ENCODE results near the gene EPB41. TPM values are rescaled to one million over a fixed set of nuclear protein-coding genes. Genes with fewer than 3 reads are reported as not detected.

Gene EPB41
- total and polyA plus RNA-seq, 9 of the 15 experiments (the other 6 are each of a cell fraction or from before 2014, with no cell fraction given), result 3.7 to 213 (median 141) TPM

DNA sequence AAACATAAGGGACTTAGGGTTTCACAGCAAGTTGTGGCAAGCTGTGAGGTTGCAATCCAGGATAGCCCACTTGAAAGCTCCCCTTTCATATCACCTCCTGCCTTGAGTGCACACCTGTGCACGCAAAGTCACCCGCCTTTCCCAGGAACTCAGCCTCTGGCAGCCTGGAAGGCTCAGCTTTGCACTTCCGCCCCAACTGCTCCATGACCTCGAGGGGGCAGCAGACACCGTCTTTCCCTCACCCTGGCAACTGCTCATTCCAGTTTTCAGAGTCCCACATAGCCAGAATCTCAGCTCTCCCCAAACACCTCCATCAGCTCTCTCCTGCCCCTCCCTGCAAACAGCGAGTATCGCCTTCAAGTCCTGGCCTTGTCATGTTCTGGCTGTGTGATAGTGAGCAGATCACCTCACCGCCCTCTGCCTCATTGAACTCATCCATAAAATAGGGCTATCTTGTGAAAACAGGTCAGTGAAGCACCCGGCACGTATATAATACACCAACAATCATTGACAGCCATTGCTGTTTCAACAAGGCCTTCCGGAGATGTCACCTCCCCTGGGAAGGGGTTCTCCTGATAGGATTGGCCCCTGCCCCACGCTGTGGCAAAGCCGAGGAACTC, 32.2 kb upstream of the EPB41 start (continued):
- TF ChIP-seq, protein P1, sequence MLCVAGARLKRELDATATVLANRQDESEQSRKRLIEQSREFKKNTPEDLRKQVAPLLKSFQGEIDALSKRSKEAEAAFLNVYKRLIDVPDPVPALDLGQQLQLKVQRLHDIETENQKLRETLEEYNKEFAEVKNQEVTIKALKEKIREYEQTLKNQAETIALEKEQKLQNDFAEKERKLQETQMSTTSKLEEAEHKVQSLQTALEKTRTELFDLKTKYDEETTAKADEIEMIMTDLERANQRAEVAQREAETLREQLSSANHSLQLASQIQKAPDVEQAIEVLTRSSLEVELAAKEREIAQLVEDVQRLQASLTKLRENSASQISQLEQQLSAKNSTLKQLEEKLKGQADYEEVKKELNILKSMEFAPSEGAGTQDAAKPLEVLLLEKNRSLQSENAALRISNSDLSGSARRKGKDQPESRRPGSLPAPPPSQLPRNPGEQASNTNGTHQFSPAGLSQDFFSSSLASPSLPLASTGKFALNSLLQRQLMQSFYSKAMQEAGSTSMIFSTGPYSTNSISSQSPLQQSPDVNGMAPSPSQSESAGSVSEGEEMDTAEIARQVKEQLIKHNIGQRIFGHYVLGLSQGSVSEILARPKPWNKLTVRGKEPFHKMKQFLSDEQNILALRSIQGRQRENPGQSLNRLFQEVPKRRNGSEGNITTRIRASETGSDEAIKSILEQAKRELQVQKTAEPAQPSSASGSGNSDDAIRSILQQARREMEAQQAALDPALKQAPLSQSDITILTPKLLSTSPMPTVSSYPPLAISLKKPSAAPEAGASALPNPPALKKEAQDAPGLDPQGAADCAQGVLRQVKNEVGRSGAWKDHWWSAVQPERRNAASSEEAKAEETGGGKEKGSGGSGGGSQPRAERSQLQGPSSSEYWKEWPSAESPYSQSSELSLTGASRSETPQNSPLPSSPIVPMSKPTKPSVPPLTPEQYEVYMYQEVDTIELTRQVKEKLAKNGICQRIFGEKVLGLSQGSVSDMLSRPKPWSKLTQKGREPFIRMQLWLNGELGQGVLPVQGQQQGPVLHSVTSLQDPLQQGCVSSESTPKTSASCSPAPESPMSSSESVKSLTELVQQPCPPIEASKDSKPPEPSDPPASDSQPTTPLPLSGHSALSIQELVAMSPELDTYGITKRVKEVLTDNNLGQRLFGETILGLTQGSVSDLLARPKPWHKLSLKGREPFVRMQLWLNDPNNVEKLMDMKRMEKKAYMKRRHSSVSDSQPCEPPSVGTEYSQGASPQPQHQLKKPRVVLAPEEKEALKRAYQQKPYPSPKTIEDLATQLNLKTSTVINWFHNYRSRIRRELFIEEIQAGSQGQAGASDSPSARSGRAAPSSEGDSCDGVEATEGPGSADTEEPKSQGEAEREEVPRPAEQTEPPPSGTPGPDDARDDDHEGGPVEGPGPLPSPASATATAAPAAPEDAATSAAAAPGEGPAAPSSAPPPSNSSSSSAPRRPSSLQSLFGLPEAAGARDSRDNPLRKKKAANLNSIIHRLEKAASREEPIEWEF (CRISPR knock-in tag; IDR thresholded peaks at IDR 0.05), result no peak
- TF ChIP-seq CHD2 (IDR thresholded peaks at IDR 0.05; ENCODE audit: low read depth, low read length) (no peak), JUNB (CRISPR knock-in tag; conservative IDR thresholded peaks at IDR 0.05) (no peak), ZNF23 (CRISPR knock-in tag; IDR thresholded peaks at IDR 0.05) (no peak), GATA2 (CRISPR knock-in tag; IDR thresholded peaks at IDR 0.05) (peak; percentile 67), ZFPM2 (CRISPR knock-in tag; IDR thresholded peaks at IDR 0.05) (no peak), NR2C1 (IDR thresholded peaks at IDR 0.05) (peak; percentile 31; the same call in 1 of the 2 replicates), NR2C1 (tag; IDR thresholded peaks at IDR 0.05) (no peak; the same call in 1 of the 2 replicates), SAFB (IDR thresholded peaks at IDR 0.05; ENCODE audit: borderline replicate concordance, low read depth, low read length) (no peak), SIN3B (IDR thresholded peaks at IDR 0.05; ENCODE audit: low read depth) (peak; percentile 16; the same call in 1 of the 2 replicates), TFAM (CRISPR knock-in tag; conservative IDR thresholded peaks at IDR 0.05) (no peak), NR1H2 (CRISPR knock-in tag; IDR thresholded peaks at IDR 0.05) (no peak), ZNF24 (IDR thresholded peaks at IDR 0.05) (peak; percentile 53; the same call in 1 of the 2 replicates), MCM2 (IDR thresholded peaks at IDR 0.05; ENCODE audit: low read depth) (no peak), SMARCA5 (IDR thresholded peaks at IDR 0.05) (peak; percentile 98), ZNF644 (tag; IDR thresholded peaks at IDR 0.05; ENCODE audit: low read depth) (no peak), ZNF76 (CRISPR knock-in tag; IDR thresholded peaks at IDR 0.05; ENCODE audit: borderline replicate concordance) (peak; percentile 79; the same call in 1 of the 2 replicates), CBFA2T2 (conservative IDR thresholded peaks at IDR 0.05) (peak; percentile 87), NCOR1 (IDR thresholded peaks at IDR 0.05) (peak; percentile 83), SETDB1 (IDR thresholded peaks at IDR 0.05; ENCODE audit: low read length) (no peak), MECOM (CRISPR knock-in tag; IDR thresholded peaks at IDR 0.05) (0 out of 2 replicates have a peak, but pooled peaks have one; percentile 43)
- TF ChIP-seq, protein P2, sequence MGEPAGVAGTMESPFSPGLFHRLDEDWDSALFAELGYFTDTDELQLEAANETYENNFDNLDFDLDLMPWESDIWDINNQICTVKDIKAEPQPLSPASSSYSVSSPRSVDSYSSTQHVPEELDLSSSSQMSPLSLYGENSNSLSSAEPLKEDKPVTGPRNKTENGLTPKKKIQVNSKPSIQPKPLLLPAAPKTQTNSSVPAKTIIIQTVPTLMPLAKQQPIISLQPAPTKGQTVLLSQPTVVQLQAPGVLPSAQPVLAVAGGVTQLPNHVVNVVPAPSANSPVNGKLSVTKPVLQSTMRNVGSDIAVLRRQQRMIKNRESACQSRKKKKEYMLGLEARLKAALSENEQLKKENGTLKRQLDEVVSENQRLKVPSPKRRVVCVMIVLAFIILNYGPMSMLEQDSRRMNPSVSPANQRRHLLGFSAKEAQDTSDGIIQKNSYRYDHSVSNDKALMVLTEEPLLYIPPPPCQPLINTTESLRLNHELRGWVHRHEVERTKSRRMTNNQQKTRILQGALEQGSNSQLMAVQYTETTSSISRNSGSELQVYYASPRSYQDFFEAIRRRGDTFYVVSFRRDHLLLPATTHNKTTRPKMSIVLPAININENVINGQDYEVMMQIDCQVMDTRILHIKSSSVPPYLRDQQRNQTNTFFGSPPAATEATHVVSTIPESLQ (CRISPR knock-in tag; IDR thresholded peaks at IDR 0.05), result peak; percentile 89
- TF ChIP-seq, protein P3, sequence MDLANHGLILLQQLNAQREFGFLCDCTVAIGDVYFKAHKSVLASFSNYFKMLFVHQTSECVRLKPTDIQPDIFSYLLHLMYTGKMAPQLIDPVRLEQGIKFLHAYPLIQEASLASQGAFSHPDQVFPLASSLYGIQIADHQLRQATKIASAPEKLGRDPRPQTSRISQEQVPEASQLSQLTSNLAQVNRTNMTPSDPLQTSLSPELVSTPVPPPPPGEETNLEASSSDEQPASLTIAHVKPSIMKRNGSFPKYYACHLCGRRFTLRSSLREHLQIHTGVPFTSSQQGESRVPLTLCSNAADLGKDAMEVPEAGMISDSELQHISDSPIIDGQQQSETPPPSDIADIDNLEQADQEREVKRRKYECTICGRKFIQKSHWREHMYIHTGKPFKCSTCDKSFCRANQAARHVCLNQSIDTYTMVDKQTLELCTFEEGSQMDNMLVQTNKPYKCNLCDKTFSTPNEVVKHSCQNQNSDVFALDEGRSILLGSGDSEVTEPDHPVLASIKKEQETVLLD (IDR thresholded peaks at IDR 0.05), result peak; percentile 80; the same call in 1 of the 2 replicates
